ENCODE data around the gene MAML2. TPM values are rescaled to one million over a fixed set of nuclear protein-coding genes. Genes with fewer than 3 reads are reported as not detected.

MAML2 gene
- total and polyA plus RNA-seq, 7 donors = 2.8 to 20.7 (median 11.8) TPM

DNA sequence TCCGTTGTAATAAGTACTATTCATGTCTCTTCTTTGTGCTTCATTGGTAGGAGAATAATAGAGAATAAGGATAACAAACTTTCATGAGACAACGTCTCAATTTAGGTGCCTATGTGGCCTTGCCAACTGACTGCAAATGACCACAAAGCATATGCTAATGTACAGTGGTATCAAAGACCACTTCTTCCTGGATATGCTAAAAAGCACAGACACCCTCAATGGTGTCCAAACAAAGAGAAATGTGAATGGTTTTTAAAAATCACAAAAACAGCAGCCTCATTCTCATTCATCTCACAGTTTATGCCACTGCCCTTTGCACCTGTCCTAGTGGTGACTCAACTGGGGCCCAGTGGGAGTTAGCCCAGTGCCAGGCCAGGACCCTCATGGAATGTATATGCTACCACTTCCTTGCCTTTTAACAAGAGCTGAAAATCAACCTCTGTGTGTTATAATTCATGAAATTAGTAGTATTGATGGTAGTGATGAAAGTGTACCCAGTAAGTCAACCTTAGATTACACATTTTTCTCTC is 353.9 kb downstream of the MAML2 start:
- Histone ChIP-seq H3K4me1 (peaks cover 0 to 6% (median 3%) of the 10 kb centered on the region in 4 donors), H3K9me3 (no peaks in the 10 kb centered on the region), H3K27me3 (no peaks in the 10 kb centered on the region), H3K36me3 (peaks cover 0 to 20% (median 0%) of the 10 kb centered on the region in 4 donors), H3K4me3 (no peak overlapping the region), H3K27ac (no peak overlapping the region)
- TF ChIP-seq EP300 (IDR thresholded peaks at IDR 0.05) = no peak
- TF ChIP-seq, protein P1, sequence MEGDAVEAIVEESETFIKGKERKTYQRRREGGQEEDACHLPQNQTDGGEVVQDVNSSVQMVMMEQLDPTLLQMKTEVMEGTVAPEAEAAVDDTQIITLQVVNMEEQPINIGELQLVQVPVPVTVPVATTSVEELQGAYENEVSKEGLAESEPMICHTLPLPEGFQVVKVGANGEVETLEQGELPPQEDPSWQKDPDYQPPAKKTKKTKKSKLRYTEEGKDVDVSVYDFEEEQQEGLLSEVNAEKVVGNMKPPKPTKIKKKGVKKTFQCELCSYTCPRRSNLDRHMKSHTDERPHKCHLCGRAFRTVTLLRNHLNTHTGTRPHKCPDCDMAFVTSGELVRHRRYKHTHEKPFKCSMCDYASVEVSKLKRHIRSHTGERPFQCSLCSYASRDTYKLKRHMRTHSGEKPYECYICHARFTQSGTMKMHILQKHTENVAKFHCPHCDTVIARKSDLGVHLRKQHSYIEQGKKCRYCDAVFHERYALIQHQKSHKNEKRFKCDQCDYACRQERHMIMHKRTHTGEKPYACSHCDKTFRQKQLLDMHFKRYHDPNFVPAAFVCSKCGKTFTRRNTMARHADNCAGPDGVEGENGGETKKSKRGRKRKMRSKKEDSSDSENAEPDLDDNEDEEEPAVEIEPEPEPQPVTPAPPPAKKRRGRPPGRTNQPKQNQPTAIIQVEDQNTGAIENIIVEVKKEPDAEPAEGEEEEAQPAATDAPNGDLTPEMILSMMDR (IDR thresholded peaks at IDR 0.05) = no peak
- no peak for TF ChIP-seq POLR2AphosphoS5 (IDR thresholded peaks at IDR 0.05)
- TF ChIP-seq POLR2A (IDR thresholded peaks at IDR 0.05) = no peak
- DNase-seq = no peak
- 96% methylated on average over 2 of the region's 2 CpGs for WGBS, 2 donors
- intact Hi-C loops (cut with DNase I) = no loop called here

DNA sequence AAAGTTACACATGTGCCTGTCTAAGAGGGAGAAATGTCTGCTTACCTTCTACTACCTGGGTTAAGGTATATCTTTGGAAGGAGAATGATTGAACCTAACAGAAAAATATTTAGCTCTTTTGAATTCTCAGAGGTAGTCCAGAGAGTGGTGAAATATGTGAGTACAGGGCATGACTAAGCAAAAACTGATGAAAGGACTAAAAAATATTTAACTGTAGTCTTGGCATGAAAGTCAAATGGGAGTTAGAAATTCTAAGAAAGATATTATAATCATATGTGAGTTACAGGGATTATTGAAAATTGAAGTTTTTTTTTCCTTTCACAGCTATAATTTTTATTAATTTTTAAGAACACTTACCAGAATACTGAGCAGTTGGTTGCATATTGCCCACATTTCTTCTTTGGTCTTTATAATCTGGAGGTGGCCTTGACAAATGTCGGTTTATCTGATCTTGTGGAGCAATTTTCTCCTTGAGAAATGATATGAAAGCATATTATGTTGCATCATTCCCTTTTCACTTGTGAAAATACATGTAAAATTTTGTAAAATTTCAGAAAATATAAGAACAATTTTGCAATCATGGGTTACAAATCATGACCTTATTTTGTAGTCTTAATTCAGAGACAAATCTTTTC is 357.7 kb downstream of the MAML2 start:
- Histone ChIP-seq H3K4me1 (no peaks in the 10 kb centered on the region), H3K9me3 (no peaks in the 10 kb centered on the region), H3K27me3 (no peaks in the 10 kb centered on the region), H3K36me3 (peaks cover 0 to 27% (median 0%) of the 10 kb centered on the region in 4 donors), H3K27ac (no peak overlapping the region), H3K4me3 (no peak overlapping the region)
- WGBS, 2 donors = 89 to 94% methylated on average over 1 of the region's 1 CpG
- intact Hi-C loops (cut with DNase I) = no loop called here
- TF ChIP-seq, protein P1 (IDR thresholded peaks at IDR 0.05) = no peak
- no peak for TF ChIP-seq EP300 (IDR thresholded peaks at IDR 0.05)
- no peak for TF ChIP-seq POLR2A (IDR thresholded peaks at IDR 0.05)
- no peak for TF ChIP-seq POLR2AphosphoS5 (IDR thresholded peaks at IDR 0.05)
- no peak for DNase-seq

DNA sequence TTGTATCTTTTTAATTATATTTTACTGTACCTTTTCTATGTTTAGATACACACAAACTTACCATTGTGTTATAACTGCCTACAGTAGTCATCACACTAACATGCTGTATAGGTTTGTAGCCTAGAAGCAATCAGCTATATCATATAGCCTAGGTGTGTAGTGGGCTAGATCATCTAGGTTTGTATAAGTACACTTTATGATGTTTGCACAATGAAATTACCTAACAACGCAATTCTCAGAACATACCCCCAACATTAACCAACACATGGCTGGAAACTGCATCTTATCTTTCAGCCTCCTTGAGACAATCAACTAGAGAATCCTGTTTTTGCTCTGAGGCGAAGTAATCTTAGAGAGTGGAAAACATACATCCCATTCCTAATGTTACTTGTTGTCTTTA is 358.9 kb downstream of the MAML2 start:
- no peaks in the 10 kb centered on the region for H3K27me3 ChIP-seq
- TF ChIP-seq POLR2A (IDR thresholded peaks at IDR 0.05) (no peak), POLR2AphosphoS5 (IDR thresholded peaks at IDR 0.05) (no peak), EP300 (IDR thresholded peaks at IDR 0.05) (no peak)
- TF ChIP-seq, protein P1 (IDR thresholded peaks at IDR 0.05) = no peak
- intact Hi-C loops (cut with DNase I) = no loop called here
- H3K36me3 ChIP-seq = peaks cover 0 to 28% (median 2%) of the 10 kb centered on the region in 4 donors
- no peaks in the 10 kb centered on the region for H3K4me1 ChIP-seq
- 25 to 74% methylated on average over 2 of the region's 2 CpGs for WGBS, 2 donors
- no peak overlapping the region for H3K27ac ChIP-seq
- no peaks in the 10 kb centered on the region for H3K9me3 ChIP-seq
- no peak overlapping the region for H3K4me3 ChIP-seq
- DNase-seq = no peak

DNA sequence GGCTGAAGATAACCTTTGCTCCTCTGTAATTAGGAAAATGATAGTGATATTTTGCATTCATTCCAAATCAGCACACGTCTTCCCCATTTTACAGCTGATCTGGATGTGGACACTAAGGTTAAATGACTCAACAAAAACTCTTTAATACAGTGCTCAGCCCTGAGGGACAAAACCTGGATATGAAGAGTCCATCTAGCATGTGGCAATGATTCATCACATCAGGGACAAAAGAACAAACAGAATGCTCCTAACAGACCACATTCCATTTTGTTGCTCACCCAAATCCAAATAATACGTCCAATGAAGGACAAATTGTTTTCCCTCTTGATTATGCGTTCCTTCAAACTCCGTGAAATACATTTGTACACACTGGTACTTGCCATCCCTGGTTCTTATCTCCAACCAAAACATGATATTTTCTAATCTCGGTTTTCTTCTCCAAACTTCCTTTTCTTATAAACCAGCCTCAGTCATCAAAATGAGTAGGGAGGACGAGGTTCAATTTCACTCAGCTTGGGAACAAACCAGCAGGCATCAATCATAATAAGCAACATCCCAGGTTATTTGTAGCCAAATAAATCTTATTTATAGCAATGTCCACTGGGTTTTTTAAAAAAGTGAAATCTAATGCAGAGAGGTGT is 365.3 kb downstream of the MAML2 start:
- Histone ChIP-seq H3K9me3 (no peaks in the 10 kb centered on the region), H3K4me3 (no peak overlapping the region), H3K27me3 (no peaks in the 10 kb centered on the region), H3K4me1 (no peaks in the 10 kb centered on the region), H3K27ac (no peak overlapping the region), H3K36me3 (peaks cover 0 to 20% (median 2%) of the 10 kb centered on the region in 4 donors)
- DNase-seq = no peak
- TF ChIP-seq POLR2AphosphoS5 (IDR thresholded peaks at IDR 0.05) = no peak
- no peak for TF ChIP-seq POLR2A (IDR thresholded peaks at IDR 0.05)
- TF ChIP-seq EP300 (IDR thresholded peaks at IDR 0.05) = no peak
- TF ChIP-seq, protein P1 (IDR thresholded peaks at IDR 0.05) = no peak
- intact Hi-C loops (cut with DNase I) = no loop called here
- 69 to 86% methylated on average over 6 of the region's 6 CpGs for WGBS, 2 donors
